ENCODE results near the gene MTSS2.

The MTSS2 gene

DNA sequence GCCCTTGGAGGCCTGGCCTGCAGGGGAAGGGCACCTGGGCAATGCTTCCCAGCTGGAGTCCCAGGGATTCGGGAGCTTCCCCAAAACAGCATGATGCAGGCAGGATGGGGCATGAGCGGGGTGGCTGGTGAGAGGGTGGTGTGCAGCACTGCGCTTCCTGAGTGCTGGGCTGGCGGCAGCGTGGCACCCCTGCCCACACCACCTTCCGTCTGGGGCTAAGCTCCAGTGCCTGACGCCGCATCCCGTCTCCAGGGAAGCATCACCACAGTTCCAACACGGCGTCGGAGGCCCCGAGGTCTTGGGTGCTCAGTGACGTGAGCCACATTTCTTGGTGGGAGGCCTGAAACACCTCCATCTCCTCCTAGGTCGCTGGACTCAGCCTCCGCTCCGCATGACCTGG lies 13.8 kb upstream of the MTSS2 start:
- no peak overlapping the region for H3K4me3 ChIP-seq (ENCODE audit: low read length)
- TF ChIP-seq, protein P1, sequence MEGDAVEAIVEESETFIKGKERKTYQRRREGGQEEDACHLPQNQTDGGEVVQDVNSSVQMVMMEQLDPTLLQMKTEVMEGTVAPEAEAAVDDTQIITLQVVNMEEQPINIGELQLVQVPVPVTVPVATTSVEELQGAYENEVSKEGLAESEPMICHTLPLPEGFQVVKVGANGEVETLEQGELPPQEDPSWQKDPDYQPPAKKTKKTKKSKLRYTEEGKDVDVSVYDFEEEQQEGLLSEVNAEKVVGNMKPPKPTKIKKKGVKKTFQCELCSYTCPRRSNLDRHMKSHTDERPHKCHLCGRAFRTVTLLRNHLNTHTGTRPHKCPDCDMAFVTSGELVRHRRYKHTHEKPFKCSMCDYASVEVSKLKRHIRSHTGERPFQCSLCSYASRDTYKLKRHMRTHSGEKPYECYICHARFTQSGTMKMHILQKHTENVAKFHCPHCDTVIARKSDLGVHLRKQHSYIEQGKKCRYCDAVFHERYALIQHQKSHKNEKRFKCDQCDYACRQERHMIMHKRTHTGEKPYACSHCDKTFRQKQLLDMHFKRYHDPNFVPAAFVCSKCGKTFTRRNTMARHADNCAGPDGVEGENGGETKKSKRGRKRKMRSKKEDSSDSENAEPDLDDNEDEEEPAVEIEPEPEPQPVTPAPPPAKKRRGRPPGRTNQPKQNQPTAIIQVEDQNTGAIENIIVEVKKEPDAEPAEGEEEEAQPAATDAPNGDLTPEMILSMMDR (conservative IDR thresholded peaks at IDR 0.05; ENCODE audit: low read length), result no peak
- no peak for DNase-seq (ENCODE audit: low read depth)

DNA sequence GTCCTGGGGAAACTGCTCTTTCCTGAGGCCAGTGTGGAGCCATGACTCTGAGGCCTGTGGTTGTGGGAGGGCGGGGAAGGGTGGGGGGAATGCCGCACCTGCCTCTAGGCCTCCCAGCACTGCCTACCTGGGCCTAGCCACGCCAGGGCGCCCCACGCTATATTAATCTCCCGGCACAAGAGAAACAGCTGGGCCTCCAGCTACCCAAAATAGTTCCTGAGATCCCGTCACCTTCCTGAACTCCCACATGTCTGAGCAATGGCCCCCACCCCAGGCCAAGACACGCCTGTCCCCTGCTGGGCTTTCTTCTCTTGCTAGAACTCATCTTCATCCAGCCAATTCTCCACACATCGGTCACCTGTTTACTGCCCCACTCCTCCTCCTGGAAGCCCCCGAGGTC lies 13.0 kb upstream of the MTSS2 start:
- DNase-seq (ENCODE audit: low read depth), result no peak
- H3K4me3 ChIP-seq (ENCODE audit: low read length), result no peak overlapping the region
- TF ChIP-seq, protein P1 (conservative IDR thresholded peaks at IDR 0.05; ENCODE audit: low read length), result no peak

GRCh38 chr16:70697594-70698170 lies 11.8 kb upstream of the MTSS2 start:
- DNase-seq (ENCODE audit: low read depth), result peak; percentile 81
- no peak overlapping the region for H3K4me3 ChIP-seq (ENCODE audit: low read length)
- TF ChIP-seq, protein P1 (conservative IDR thresholded peaks at IDR 0.05; ENCODE audit: low read length), result peak; percentile 32

GRCh38 chr16:70696952-70697593 lies 11.2 kb upstream of the MTSS2 start:
- no peak for DNase-seq (ENCODE audit: low read depth)
- TF ChIP-seq, protein P1 (conservative IDR thresholded peaks at IDR 0.05; ENCODE audit: low read length), result no peak
- no peak overlapping the region for H3K4me3 ChIP-seq (ENCODE audit: low read length)

DNA sequence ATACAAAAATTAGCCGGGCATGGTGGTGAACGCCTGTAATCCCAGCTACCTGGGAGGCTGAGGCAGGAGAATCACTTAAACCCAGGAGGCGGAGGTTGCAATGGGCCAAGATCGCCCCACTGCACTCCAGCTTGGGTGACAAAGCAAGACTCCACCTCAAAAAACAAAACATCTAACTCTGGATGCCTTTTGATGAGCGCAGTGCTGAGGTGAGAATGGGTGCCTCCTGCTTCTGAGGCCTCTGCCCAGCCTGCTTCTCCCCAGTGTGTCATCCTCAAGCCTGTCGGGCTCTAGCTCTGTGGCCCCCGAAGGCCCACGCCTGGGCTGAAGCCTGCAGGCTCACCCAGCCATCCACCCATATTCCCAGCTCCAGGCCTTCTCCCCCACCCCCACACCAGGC lies 10.5 kb upstream of the MTSS2 start:
- no peak overlapping the region for H3K4me3 ChIP-seq (ENCODE audit: low read length)
- TF ChIP-seq, protein P1 (conservative IDR thresholded peaks at IDR 0.05; ENCODE audit: low read length), result no peak
- no peak for DNase-seq (ENCODE audit: low read depth)

- peak; percentile 49 for DNase-seq (ENCODE audit: low read depth)
- TF ChIP-seq, protein P1 (conservative IDR thresholded peaks at IDR 0.05; ENCODE audit: low read length), result no peak
- no peak overlapping the region for H3K4me3 ChIP-seq (ENCODE audit: low read length)
Observed at GRCh38 chr16:70695331-70696070, 9.6 kb upstream of the MTSS2 start.

- no peak for DNase-seq (ENCODE audit: low read depth)
- H3K4me3 ChIP-seq (ENCODE audit: low read length), result no peak overlapping the region
- TF ChIP-seq, protein P1 (conservative IDR thresholded peaks at IDR 0.05; ENCODE audit: low read length), result no peak
Observed at GRCh38 chr16:70694868-70695218, 9.0 kb upstream of the MTSS2 start.
